ENCODE results near the gene AAR2.
A peak's percentile ranks its signal among the peaks of the same experiment; 100 is the strongest.

AAR2 gene

DNA sequence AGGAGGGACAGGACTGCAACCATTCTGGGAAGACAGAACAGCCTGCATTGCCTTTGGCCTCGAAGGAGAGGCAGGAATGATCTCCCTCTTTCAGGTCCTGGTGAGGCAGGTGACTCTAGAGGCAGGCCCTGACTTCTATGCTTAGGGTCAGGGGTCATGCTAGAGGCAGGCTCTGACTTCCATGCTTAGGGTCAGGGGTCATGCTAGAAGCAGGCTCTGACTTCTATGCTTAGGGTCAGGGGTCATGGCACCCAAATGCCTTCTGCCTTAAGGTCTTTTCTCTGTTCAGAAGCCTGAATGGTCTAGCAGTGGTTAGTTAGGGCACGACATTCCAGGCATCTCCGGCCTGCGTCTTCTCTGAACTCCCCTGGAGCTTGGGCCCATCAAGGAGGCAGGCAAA is 35.1 kb upstream of the AAR2 start:
- TF ChIP-seq, protein P1, sequence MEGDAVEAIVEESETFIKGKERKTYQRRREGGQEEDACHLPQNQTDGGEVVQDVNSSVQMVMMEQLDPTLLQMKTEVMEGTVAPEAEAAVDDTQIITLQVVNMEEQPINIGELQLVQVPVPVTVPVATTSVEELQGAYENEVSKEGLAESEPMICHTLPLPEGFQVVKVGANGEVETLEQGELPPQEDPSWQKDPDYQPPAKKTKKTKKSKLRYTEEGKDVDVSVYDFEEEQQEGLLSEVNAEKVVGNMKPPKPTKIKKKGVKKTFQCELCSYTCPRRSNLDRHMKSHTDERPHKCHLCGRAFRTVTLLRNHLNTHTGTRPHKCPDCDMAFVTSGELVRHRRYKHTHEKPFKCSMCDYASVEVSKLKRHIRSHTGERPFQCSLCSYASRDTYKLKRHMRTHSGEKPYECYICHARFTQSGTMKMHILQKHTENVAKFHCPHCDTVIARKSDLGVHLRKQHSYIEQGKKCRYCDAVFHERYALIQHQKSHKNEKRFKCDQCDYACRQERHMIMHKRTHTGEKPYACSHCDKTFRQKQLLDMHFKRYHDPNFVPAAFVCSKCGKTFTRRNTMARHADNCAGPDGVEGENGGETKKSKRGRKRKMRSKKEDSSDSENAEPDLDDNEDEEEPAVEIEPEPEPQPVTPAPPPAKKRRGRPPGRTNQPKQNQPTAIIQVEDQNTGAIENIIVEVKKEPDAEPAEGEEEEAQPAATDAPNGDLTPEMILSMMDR (IDR thresholded peaks at IDR 0.05; ENCODE audit: low read depth, low read length, missing control alignments), result no peak
- no peak for DNase-seq (ENCODE audit: low read depth)
- no peak overlapping the region for H3K4me3 ChIP-seq (ENCODE audit: low read depth, low read length)

DNA sequence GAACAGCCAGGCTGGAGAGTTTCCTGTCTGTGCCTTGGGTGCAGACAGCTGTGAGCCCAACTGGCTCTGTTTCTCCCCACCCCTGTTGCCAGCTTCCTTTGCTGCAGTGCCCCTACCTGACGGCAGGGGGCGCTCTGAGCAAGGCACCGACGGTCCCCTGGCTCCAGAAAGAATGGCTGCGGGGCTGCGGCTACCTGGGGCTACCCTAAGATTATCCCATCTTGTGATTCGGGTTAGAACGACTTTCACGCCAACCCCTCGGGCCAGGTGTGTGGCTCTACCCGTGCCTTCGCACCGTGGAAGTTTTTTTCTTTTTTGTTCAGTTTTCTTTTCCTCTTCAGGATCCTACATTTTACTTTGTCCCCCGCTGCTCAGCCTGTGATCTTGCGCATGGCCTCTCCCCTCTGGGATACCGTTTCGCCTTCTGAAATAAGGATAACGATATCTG is 33.4 kb upstream of the AAR2 start:
- H3K4me3 ChIP-seq (ENCODE audit: low read depth, low read length), result no peak overlapping the region
- TF ChIP-seq, protein P1 (IDR thresholded peaks at IDR 0.05; ENCODE audit: low read depth, low read length, missing control alignments), result peak; percentile 100
- DNase-seq (ENCODE audit: low read depth), result no peak

DNA sequence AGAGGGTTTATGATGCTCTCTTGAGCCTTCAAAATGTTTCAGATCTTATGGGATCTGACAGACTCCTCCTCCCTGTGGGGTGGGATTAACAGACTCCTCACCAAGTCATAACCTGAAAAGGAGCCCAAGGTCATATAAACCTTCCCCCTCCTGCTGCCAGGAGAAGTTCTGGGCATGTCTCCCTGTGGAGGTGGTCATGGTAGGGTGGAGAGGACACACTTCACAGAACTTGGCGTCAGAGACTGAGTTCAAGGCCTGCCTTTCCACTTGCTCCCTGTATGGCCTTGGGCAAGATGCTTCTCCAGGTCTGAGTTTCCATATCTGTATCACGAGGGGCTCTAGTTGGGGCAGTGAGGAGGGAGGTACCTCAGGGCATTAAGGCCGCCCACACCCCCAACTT is 32.4 kb upstream of the AAR2 start:
- no peak for DNase-seq (ENCODE audit: low read depth)
- no peak overlapping the region for H3K4me3 ChIP-seq (ENCODE audit: low read depth, low read length)
- TF ChIP-seq, protein P1 (IDR thresholded peaks at IDR 0.05; ENCODE audit: low read depth, low read length, missing control alignments), result no peak

DNA sequence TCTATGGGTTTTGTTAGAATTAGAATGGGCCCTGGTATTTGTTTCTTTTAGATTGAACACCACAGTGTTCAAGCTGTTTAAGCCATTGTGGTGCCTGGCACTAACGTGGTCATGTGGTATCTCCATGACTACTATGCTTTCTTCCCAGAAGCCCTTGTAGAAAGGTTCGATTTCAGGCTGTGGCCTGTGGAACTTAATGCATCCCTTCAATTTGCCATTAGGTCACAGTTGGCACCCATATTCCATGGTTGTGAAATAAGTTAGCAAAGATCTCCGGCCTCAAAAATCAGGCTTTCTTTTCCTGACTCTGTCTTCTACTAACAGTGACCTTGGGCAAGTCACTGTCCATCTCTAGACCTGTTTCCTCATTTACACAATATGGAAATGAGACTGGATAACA is 31.3 kb upstream of the AAR2 start:
- TF ChIP-seq, protein P1 (IDR thresholded peaks at IDR 0.05; ENCODE audit: low read depth, low read length, missing control alignments), result no peak
- H3K4me3 ChIP-seq (ENCODE audit: low read depth, low read length), result no peak overlapping the region
- no peak for DNase-seq (ENCODE audit: low read depth)

DNA sequence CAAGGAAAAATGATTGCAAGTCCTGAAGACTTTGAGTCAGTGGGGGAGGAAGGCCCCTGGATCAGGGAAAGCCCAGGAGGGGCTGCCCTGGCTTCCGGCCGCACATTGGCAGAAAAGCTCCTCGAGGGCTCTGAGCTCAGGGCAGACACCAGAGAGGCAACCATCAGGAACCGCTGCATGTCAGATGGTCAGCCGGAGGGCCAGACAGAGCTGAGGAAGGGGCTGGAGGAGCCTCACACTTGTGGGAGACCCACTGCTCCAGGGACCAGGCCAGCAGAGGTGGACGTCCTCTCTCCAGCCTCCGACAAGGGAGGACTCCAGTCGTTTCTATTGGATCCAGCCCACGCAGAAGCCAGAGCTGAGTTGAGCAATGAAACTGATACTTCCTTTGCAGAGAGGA is 30.2 kb upstream of the AAR2 start:
- TF ChIP-seq, protein P1 (IDR thresholded peaks at IDR 0.05; ENCODE audit: low read depth, low read length, missing control alignments), result no peak
- H3K4me3 ChIP-seq (ENCODE audit: low read depth, low read length), result no peak overlapping the region
- DNase-seq (ENCODE audit: low read depth), result no peak

DNA sequence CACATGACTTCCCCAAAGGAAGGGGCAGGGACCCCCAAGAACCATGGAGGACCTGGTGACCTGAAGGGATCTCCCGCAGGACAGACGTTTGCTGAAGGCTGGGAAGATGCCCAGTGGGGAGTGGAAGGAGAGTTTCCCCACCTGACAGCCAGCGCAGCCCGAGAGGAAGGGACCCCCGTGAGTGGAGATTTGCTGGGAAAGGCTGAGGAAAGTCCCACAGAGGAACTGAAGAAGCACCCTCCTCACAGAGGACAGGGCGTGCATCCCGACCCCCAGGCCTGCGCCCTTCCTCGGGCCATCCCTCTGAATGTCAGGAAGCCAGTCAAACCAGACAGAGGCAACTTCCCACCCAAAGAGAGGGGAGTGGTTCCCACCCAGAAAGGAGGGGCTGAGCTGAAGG is 29.6 kb upstream of the AAR2 start:
- TF ChIP-seq, protein P1 (IDR thresholded peaks at IDR 0.05; ENCODE audit: low read depth, low read length, missing control alignments), result no peak
- no peak for DNase-seq (ENCODE audit: low read depth)

DNA sequence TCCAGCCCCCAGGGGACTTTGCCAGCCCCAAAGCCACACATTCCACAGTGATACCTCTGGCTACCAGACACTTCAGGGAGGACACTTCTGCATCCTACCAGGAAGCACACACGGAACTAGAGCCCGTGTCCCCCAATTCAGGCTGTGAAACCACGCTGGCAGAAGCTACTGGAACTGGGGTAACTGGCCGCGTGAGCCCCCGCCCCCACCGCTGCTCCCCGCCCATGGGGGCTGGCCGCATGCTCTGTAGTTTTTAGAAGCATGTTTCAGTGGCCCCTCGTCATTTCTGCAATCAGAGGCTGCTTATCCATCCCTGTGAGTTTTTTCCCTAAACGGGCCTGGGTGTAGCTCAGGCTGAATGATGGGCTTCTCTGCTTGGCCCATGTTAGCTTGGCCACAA is 28.7 kb upstream of the AAR2 start:
- no peak for DNase-seq (ENCODE audit: low read depth)
- TF ChIP-seq, protein P1 (IDR thresholded peaks at IDR 0.05; ENCODE audit: low read depth, low read length, missing control alignments), result no peak
- H3K4me3 ChIP-seq (ENCODE audit: low read depth, low read length), result no peak overlapping the region

More for the DNA sequence above, 29.6 kb upstream of the AAR2 start:
- H3K4me3 ChIP-seq (ENCODE audit: low read depth, low read length), result no peak overlapping the region
